Subcutaneous abdominal adipose tissue (tissue), 5 donors: ENCODE results near the gene VMO1.

Experiments
- H3K27ac ChIP-seq: one replicate; pipeline ENCODE4 v1.7.0; 2013; ENCODE audit warnings: low read depth, mild to moderate bottlenecking, inconsistent platforms, low read length, moderate library complexity
- H3K27me3 ChIP-seq, 5 donors: one replicate each; pipeline ENCODE4 v1.7.0; 2013; ENCODE audit warnings: low read length in 5 of 5, inconsistent platforms in 1 of 5; ENCODE audit not compliant: control insufficient read depth in 5 of 5, insufficient read depth in 4 of 5
- H3K36me3 ChIP-seq, 5 donors: one replicate each; pipeline ENCODE4 v1.7.0; 2013; ENCODE audit warnings: low read length in 5 of 5; ENCODE audit not compliant: control insufficient read depth in 5 of 5, insufficient read depth in 5 of 5
- H3K4me1 ChIP-seq, 5 donors: one replicate each; pipeline ENCODE4 v1.7.0; 2013; ENCODE audit warnings: low read length in 5 of 5, mild to moderate bottlenecking in 3 of 5, moderate library complexity in 1 of 5; ENCODE audit not compliant: control insufficient read depth in 5 of 5, insufficient read depth in 5 of 5
- H3K4me3 ChIP-seq, 5 donors: one replicate each; pipeline ENCODE4 v1.7.0; 2013; ENCODE audit warnings: low read length in 5 of 5, low read depth in 1 of 5
- H3K9ac ChIP-seq, 5 donors: one replicate each; pipeline ENCODE4 v1.7.0; 2013; ENCODE audit warnings: low read length in 5 of 5, mild to moderate bottlenecking in 4 of 5, moderate library complexity in 3 of 5
- H3K9me3 ChIP-seq, 5 donors: one replicate each; pipeline ENCODE4 v1.7.0; 2013; ENCODE audit warnings: low read length in 5 of 5; ENCODE audit not compliant: control insufficient read depth in 5 of 5
- donor health status: healthy.
- donor health status: healthy.
- donor health status: healthy.
- donor health status: healthy.
- donor health status: healthy.

VMO1 gene

GRCh38 chr17:4735876-4736651 is 50.1 kb downstream of the VMO1 start:
- peaks cover 0 to 20% (median 7%) of the 10 kb centered on the region in 5 donors for H3K36me3 ChIP-seq
- no peak overlapping the region for H3K27ac ChIP-seq
- no peak overlapping the region for H3K4me3 ChIP-seq
- no peaks in the 10 kb centered on the region for H3K9me3 ChIP-seq
- peaks cover 0 to 5% (median 0%) of the 10 kb centered on the region in 5 donors for H3K27me3 ChIP-seq
- peaks cover 2 to 68% (median 28%) of the 10 kb centered on the region in 5 donors for H3K4me1 ChIP-seq
- H3K9ac ChIP-seq: no peak overlapping the region
